Neutrophil (primary cell): ENCODE results near the gene SFXN3.

Experiments
- H3K27ac ChIP-seq: fragments of 200-600 bp; sonication (generic); 2 replicates; pipeline ENCODE4 v1.5.1; 2016; ENCODE audit warnings: mild to moderate bottlenecking, moderate library complexity
- H3K27me3 ChIP-seq: fragments of 200-600 bp; sonication (generic); 2 replicates; pipeline ENCODE4 v1.6.0; 2016; ENCODE audit warnings: mild to moderate bottlenecking
- H3K36me3 ChIP-seq: fragments of 200-600 bp; sonication (generic); 2 replicates; pipeline ENCODE4 v1.5.1; 2017
- H3K4me1 ChIP-seq, 2 experiments: fragments of 200-600 bp in 1 of 2; sonication (generic) in 1 of 2; 1 replicate in 1 of 2; 2 replicates in 1 of 2; pipeline versions ENCODE4 v1.5.1 to v1.6.1; 2013 to 2016; ENCODE audit warnings: low read depth in 1 of 2, low read length in 1 of 2, mild to moderate bottlenecking in 1 of 2, moderate library complexity in 1 of 2; ENCODE audit not compliant: control insufficient read depth in 1 of 2, insufficient read depth in 1 of 2
- H3K4me3 ChIP-seq, 2 experiments: fragments of 200-600 bp in 1 of 2; sonication (generic) in 1 of 2; 1 replicate in 1 of 2; 2 replicates in 1 of 2; pipeline ENCODE4 v1.5.1; 2013 to 2016; ENCODE audit warnings: low read depth in 1 of 2, low read length in 1 of 2, mild to moderate bottlenecking in 1 of 2, moderate library complexity in 1 of 2
- H3K9me3 ChIP-seq: fragments of 200-600 bp; sonication (generic); 2 replicates; pipeline ENCODE4 v1.5.1; 2016
- TF ChIP-seq, protein P1 (sequence below): fragments of 200-600 bp; sonication (generic); IDR thresholded peaks from 2 replicates; pipeline ENCODE4 v1.5.1; 2016; ENCODE audit warnings: antibody characterized with exemption

Gene SFXN3

DNA sequence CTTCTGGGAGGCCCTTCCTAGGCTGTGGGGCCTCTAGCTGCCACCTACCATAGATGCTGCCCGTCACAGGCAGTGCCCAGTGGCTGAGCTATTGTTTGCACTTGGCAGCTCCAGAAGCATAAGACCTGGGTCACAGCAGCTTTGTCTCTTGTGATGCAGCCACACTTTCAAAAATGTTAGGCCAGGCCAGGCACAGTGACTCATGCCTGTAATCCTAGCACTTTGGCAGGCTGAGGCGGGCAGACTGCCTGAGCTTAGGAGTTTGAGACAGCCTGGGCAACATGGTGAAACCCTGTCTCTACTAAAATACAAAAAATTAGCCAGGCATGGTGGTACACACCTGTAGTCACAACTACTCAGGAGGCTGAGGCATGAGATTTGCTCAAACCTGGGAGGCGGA lies 21.3 kb downstream of the SFXN3 start:
- H3K4me1 ChIP-seq = peaks cover 0 to 8% of the 10 kb centered on the region in 2 experiments
- TF ChIP-seq, protein P1, sequence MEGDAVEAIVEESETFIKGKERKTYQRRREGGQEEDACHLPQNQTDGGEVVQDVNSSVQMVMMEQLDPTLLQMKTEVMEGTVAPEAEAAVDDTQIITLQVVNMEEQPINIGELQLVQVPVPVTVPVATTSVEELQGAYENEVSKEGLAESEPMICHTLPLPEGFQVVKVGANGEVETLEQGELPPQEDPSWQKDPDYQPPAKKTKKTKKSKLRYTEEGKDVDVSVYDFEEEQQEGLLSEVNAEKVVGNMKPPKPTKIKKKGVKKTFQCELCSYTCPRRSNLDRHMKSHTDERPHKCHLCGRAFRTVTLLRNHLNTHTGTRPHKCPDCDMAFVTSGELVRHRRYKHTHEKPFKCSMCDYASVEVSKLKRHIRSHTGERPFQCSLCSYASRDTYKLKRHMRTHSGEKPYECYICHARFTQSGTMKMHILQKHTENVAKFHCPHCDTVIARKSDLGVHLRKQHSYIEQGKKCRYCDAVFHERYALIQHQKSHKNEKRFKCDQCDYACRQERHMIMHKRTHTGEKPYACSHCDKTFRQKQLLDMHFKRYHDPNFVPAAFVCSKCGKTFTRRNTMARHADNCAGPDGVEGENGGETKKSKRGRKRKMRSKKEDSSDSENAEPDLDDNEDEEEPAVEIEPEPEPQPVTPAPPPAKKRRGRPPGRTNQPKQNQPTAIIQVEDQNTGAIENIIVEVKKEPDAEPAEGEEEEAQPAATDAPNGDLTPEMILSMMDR = no peak
- H3K27me3 ChIP-seq = peaks cover 50% of the 10 kb centered on the region
- H3K4me3 ChIP-seq = no peak overlapping the region
- no peaks in the 10 kb centered on the region for H3K9me3 ChIP-seq
- no peaks in the 10 kb centered on the region for H3K36me3 ChIP-seq
- H3K27ac ChIP-seq = no peak overlapping the region

GRCh38 chr10:101053516-101053915 lies 22.5 kb downstream of the SFXN3 start:
- Histone ChIP-seq H3K27me3 (peaks cover 37% of the 10 kb centered on the region), H3K9me3 (no peaks in the 10 kb centered on the region), H3K27ac (no peak overlapping the region), H3K36me3 (no peaks in the 10 kb centered on the region), H3K4me1 (peaks cover 0 to 8% of the 10 kb centered on the region in 2 experiments), H3K4me3 (no peak overlapping the region)
- TF ChIP-seq, protein P1 = no peak

DNA sequence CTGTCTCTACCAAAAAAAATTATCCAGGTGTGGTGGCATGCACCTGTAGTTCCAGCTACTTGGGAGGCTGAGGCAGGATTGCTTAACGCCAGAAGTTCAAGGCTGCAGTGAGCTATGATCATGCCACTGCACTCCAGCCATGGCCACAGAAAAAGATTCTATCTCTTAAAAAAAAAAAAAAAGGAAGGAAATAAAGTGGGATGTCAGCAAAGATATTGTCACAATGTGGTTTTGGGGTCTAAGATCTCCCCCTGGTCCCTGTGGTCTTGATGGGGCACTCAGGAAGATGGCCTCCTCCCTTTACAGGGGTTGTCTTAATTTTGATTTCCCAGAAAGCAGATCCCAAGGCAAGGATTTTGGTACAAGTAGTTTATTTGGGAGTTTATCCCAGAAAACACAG lies 23.3 kb downstream of the SFXN3 start:
- Histone ChIP-seq H3K4me3 (no peak overlapping the region), H3K27ac (no peak overlapping the region), H3K36me3 (no peaks in the 10 kb centered on the region), H3K9me3 (no peaks in the 10 kb centered on the region), H3K27me3 (peaks cover 29% of the 10 kb centered on the region), H3K4me1 (peaks cover 0 to 8% of the 10 kb centered on the region in 2 experiments)
- TF ChIP-seq, protein P1 = no peak

DNA sequence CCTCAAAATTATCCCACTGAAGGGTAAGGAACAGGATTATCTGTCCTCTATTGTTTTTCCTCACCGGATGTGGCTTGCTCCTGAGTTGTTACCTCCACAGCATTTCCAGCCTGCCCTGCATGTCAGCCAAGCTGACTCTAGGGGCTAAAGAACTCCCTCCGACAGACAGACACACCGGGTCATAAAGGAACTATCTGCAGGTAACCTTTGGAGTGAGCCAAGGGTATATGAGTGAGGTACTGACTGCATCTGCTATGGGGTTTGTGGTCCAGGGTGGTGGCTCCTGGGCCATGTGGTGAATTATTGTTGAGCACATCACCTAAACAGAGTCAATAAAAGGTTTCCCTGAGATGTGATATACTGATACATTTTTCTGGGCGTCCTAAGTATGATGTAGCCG lies 23.8 kb downstream of the SFXN3 start:
- no peak overlapping the region for H3K4me3 ChIP-seq
- H3K9me3 ChIP-seq = no peaks in the 10 kb centered on the region
- TF ChIP-seq, protein P1 = no peak
- peaks cover 24% of the 10 kb centered on the region for H3K27me3 ChIP-seq
- peaks cover 4 to 12% of the 10 kb centered on the region in 2 experiments for H3K4me1 ChIP-seq
- H3K27ac ChIP-seq = no peak overlapping the region
- H3K36me3 ChIP-seq = no peaks in the 10 kb centered on the region

DNA sequence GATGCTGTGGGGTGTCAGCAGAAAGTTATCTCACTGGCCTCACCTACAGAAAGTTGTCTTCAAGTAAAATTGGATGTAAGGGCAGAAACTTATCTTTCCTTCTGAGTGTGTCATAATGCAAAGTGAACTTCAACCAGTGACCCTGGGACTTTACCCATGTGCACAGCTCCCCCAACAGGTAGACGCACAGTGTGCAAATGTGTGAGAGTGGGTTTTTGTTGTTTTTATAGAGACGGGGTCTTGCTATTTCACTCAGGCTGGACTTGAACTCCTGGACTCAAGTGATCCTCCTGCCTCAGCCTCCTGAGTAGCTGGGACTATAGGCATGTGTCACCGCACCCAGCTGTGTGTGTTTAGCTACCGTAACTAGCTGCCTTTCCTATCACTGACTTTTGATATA lies 24.4 kb downstream of the SFXN3 start:
- H3K9me3 ChIP-seq = no peaks in the 10 kb centered on the region
- H3K27me3 ChIP-seq = peaks cover 18% of the 10 kb centered on the region
- peaks cover 10 to 12% of the 10 kb centered on the region in 2 experiments for H3K4me1 ChIP-seq
- H3K4me3 ChIP-seq = no peak overlapping the region
- no peaks in the 10 kb centered on the region for H3K36me3 ChIP-seq
- H3K27ac ChIP-seq = no peak overlapping the region
- TF ChIP-seq, protein P1 = no peak
